Ectodermal cell (in vitro differentiated cells): Measurements from ENCODE around the gene MICU1.
"Not testable (repeated sequence)": the region's sequence is repeated elsewhere in the genome, so short reads cannot be mapped to it uniquely, and the experiment has no call there.

Experiments
- H3K27ac ChIP-seq: 2 replicates; pipeline ENCODE4 v1.7.0; 2013; ENCODE audit warnings: mild to moderate bottlenecking, low read depth, low read length; ENCODE audit not compliant: insufficient read depth, poor library complexity, severe bottlenecking
- H3K27me3 ChIP-seq: 2 replicates; pipeline ENCODE4 v1.7.0; 2013; ENCODE audit warnings: mild to moderate bottlenecking, low read length; ENCODE audit not compliant: insufficient read depth, control insufficient read depth, poor library complexity, severe bottlenecking
- H3K36me3 ChIP-seq: one replicate; pipeline ENCODE4 v1.7.0; 2013; ENCODE audit warnings: low read length; ENCODE audit not compliant: control insufficient read depth, insufficient read depth
- H3K4me1 ChIP-seq: one replicate; pipeline ENCODE4 v1.7.0; 2013; ENCODE audit warnings: low read length; ENCODE audit not compliant: control insufficient read depth, insufficient read depth
- H3K4me3 ChIP-seq: 2 replicates; pipeline ENCODE4 v1.7.0; 2013; ENCODE audit warnings: low read depth, low read length, control low read depth; ENCODE audit not compliant: insufficient read depth
- H3K9me3 ChIP-seq: 2 replicates; pipeline ENCODE4 v1.7.0; 2013; ENCODE audit warnings: mild to moderate bottlenecking, low read length, moderate library complexity; ENCODE audit not compliant: control insufficient read depth
- WGBS, 2 experiments: methylation state at CpG; one replicate each; pipeline ENCODE4 v1.1.7; 2013; ENCODE audit warnings: missing lambda C conversion rate in 2 of 2; 5-methylcytosine and 5-hydroxymethylcytosine counted together

The MICU1 gene

GRCh38 chr10:72414642-72415041 is 211.2 kb downstream of the MICU1 start:
- Histone ChIP-seq H3K9me3 (no peaks in the 10 kb centered on the region), H3K36me3 (no peaks in the 10 kb centered on the region), H3K27me3 (no peaks in the 10 kb centered on the region), H3K27ac (no peak overlapping the region), H3K4me3 (no peak overlapping the region), H3K4me1 (no peaks in the 10 kb centered on the region)
- 94 to 95% methylated on average over 2 of the region's 3 CpGs for WGBS, 2 experiments

GRCh38 chr10:72409167-72409566 is 216.7 kb downstream of the MICU1 start:
- H3K36me3 ChIP-seq: no peaks in the 10 kb centered on the region
- no peaks in the 10 kb centered on the region for H3K27me3 ChIP-seq

GRCh38 chr10:72407927-72408600 is 217.8 kb downstream of the MICU1 start:
- no peak overlapping the region for H3K27ac ChIP-seq
- no peaks in the 10 kb centered on the region for H3K9me3 ChIP-seq
- H3K4me3 ChIP-seq: no peak overlapping the region
- H3K4me1 ChIP-seq: no peaks in the 10 kb centered on the region
- H3K36me3 ChIP-seq: no peaks in the 10 kb centered on the region
- 91 to 96% methylated on average over 7 of the region's 7 CpGs for WGBS, 2 experiments
- no peaks in the 10 kb centered on the region for H3K27me3 ChIP-seq

More at GRCh38 chr10:72409167-72409566, 216.7 kb downstream of the MICU1 start:
- Histone ChIP-seq H3K4me1 (no peaks in the 10 kb centered on the region), H3K9me3 (no peaks in the 10 kb centered on the region), H3K27ac (no peak overlapping the region), H3K4me3 (no peak overlapping the region)
- 92 to 93% methylated on average over 1 of the region's 1 CpG for WGBS, 2 experiments

- Histone ChIP-seq H3K27me3 (no peaks in the 10 kb centered on the region), H3K4me3 (no peak overlapping the region), H3K9me3 (no peaks in the 10 kb centered on the region), H3K36me3 (no peaks in the 10 kb centered on the region), H3K4me1 (no peaks in the 10 kb centered on the region), H3K27ac (no peak overlapping the region)
- WGBS, 2 experiments: 96 to 97% methylated on average over 2 to 3 of the region's 3 CpGs
Measured at GRCh38 chr10:72407471-72407870, 218.4 kb downstream of the MICU1 start.

GRCh38 chr10:72395581-72395980 is 230.3 kb downstream of the MICU1 start:
- H3K27ac ChIP-seq, H3K4me1 ChIP-seq, H3K4me3 ChIP-seq, H3K9me3 ChIP-seq, H3K27me3 ChIP-seq, H3K36me3 ChIP-seq: not testable (repeated sequence)
- WGBS, 2 experiments: 85% methylated on average over 3 of the region's 3 CpGs

DNA sequence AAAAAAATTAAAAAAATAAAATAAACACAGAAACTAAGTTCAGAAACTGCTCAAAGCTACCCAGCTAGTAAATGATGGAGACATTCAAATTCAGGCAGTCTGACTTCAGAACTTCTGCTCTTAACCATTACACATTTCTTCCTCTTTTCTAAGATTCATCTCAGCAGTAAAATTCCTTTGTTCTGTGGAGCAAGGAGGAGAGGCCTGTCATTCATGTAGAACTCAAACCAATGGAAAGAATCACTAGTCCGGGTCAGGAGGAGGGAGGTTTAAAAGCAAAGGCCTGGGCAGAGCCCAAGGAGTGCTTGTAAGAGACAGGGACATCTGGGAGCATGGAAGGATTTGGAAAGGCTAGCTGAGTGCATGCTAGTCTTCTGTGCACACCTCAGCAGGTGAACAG is 233.3 kb downstream of the MICU1 start:
- Histone ChIP-seq H3K9me3 (no peaks in the 10 kb centered on the region), H3K4me1 (peaks cover 4% of the 10 kb centered on the region), H3K4me3 (no peak overlapping the region), H3K27me3 (no peaks in the 10 kb centered on the region), H3K36me3 (no peaks in the 10 kb centered on the region), H3K27ac (no peak overlapping the region)
- 80 to 88% methylated on average over 1 of the region's 1 CpG for WGBS, 2 experiments

GRCh38 chr10:72390764-72391163 is 235.1 kb downstream of the MICU1 start:
- WGBS, 2 experiments: 91 to 95% methylated on average over 2 of the region's 2 CpGs
- no peak overlapping the region for H3K4me3 ChIP-seq

GRCh38 chr10:72389716-72390115 is 236.2 kb downstream of the MICU1 start:
- no peak overlapping the region for H3K27ac ChIP-seq
- no peaks in the 10 kb centered on the region for H3K9me3 ChIP-seq
- H3K4me1 ChIP-seq: no peaks in the 10 kb centered on the region
- no peak overlapping the region for H3K4me3 ChIP-seq
- WGBS, 2 experiments: 96% methylated on average over 5 of the region's 5 CpGs
- H3K27me3 ChIP-seq: no peaks in the 10 kb centered on the region
- no peaks in the 10 kb centered on the region for H3K36me3 ChIP-seq

More at GRCh38 chr10:72390764-72391163, 235.1 kb downstream of the MICU1 start:
- H3K4me1 ChIP-seq: peaks cover 3% of the 10 kb centered on the region
- H3K27ac ChIP-seq: no peak overlapping the region
- no peaks in the 10 kb centered on the region for H3K9me3 ChIP-seq
- H3K27me3 ChIP-seq: no peaks in the 10 kb centered on the region
- H3K36me3 ChIP-seq: no peaks in the 10 kb centered on the region

- H3K36me3 ChIP-seq: no peaks in the 10 kb centered on the region
- no peaks in the 10 kb centered on the region for H3K4me1 ChIP-seq
- no peak overlapping the region for H3K27ac ChIP-seq
- 89 to 100% methylated on average over 1 of the region's 1 CpG for whole genome bisulfite sequencing, 2 experiments
- H3K9me3 ChIP-seq: no peaks in the 10 kb centered on the region
- H3K27me3 ChIP-seq: no peaks in the 10 kb centered on the region
- no peak overlapping the region for H3K4me3 ChIP-seq
Measured at GRCh38 chr10:72389014-72389413, 236.9 kb downstream of the MICU1 start.

- Histone ChIP-seq H3K4me1 (no peaks in the 10 kb centered on the region), H3K4me3 (no peak overlapping the region), H3K9me3 (no peaks in the 10 kb centered on the region), H3K36me3 (no peaks in the 10 kb centered on the region), H3K27me3 (no peaks in the 10 kb centered on the region), H3K27ac (no peak overlapping the region)
- WGBS, 2 experiments: 96% methylated on average over 5 of the region's 5 CpGs
Measured at GRCh38 chr10:72388062-72388461, 237.8 kb downstream of the MICU1 start.
